Lower leg skin (tissue), 3 donors: ENCODE results near the gene KRT86.

Experiments
- POLR2A ChIP-seq, 2 donors: fragments of 450-650 bp; IDR thresholded peaks; one replicate each; pipeline ENCODE4 v1.6.1; 2016 to 2017; ENCODE audit warnings: antibody characterized with exemption in 2 of 2, mild to moderate bottlenecking in 1 of 2, moderate library complexity in 1 of 2
- TF ChIP-seq, protein P1 (sequence below), 3 donors: fragments of 450-650 bp; IDR thresholded peaks; one replicate each; pipeline ENCODE4 v1.5.1; 2016; ENCODE audit warnings: antibody characterized with exemption in 3 of 3, mild to moderate bottlenecking in 3 of 3, moderate library complexity in 2 of 3

DNA sequence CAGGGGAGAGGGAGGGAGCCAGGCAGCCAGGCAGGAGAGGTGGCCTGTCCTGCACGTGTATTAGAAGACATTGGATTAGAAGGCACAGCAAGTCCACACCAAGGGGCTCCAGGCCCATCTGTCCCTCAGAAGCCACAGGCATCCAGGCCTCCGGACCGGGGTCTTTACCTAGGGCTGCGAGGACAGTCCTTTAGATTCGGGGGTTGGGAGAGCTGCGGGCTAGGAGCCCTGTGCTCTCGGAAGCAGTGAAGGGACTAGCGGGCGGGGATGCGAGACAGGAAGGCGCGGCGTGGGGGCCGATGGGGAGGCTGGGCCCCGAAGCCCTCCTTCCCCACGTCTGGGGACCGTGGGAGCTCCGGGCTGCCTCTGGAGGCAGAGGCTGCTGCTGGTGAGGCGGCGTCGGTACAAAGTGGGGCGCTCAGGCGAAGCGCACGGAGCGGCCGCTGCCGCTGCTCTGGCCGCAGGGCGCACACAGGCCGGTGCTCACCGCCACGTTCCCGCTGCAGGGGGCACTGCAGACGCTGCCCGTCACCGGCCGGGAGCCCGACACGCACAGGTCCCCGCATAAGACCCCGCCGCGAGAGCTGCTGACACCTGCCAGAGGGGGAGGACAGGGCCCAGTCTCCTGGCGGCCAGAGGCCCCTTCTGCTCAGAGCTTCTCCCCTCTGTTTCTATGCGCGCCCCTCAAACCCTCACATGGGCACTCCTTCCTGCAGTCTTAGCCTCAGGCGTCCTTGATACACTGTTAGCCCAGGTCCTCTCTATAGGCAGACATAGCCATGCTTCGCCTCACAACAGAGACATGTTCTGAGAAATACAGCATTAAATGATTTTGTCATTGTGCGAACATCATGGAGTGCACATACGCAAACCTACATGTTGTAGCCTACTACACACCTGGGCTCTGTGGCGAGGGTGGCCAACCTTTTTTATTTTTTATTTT, 24.1 kb upstream of the KRT86 start:
- TF ChIP-seq, protein P1, sequence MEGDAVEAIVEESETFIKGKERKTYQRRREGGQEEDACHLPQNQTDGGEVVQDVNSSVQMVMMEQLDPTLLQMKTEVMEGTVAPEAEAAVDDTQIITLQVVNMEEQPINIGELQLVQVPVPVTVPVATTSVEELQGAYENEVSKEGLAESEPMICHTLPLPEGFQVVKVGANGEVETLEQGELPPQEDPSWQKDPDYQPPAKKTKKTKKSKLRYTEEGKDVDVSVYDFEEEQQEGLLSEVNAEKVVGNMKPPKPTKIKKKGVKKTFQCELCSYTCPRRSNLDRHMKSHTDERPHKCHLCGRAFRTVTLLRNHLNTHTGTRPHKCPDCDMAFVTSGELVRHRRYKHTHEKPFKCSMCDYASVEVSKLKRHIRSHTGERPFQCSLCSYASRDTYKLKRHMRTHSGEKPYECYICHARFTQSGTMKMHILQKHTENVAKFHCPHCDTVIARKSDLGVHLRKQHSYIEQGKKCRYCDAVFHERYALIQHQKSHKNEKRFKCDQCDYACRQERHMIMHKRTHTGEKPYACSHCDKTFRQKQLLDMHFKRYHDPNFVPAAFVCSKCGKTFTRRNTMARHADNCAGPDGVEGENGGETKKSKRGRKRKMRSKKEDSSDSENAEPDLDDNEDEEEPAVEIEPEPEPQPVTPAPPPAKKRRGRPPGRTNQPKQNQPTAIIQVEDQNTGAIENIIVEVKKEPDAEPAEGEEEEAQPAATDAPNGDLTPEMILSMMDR (IDR thresholded peaks at IDR 0.05), result no peak
- no peak for TF ChIP-seq POLR2A (IDR thresholded peaks at IDR 0.05)
